ENCODE data around the gene NHERF1.

The NHERF1 gene

GRCh38 chr17:74723891-74724290 lies 24.5 kb upstream of the NHERF1 start:
- DNase-seq (ENCODE audit: low read depth) = no peak
- H3K4me3 ChIP-seq (ENCODE audit: control insufficient read depth, low read depth, low read length) = no peak overlapping the region
- TF ChIP-seq CTCF (IDR thresholded peaks at IDR 0.05; ENCODE audit: control insufficient read depth, insufficient read depth, low read depth, low read length, missing control alignments) = no peak

GRCh38 chr17:74725111-74725510 lies 23.3 kb upstream of the NHERF1 start:
- DNase-seq (ENCODE audit: low read depth) = no peak
- no peak for TF ChIP-seq CTCF (IDR thresholded peaks at IDR 0.05; ENCODE audit: control insufficient read depth, insufficient read depth, low read depth, low read length, missing control alignments)
- no peak overlapping the region for H3K4me3 ChIP-seq (ENCODE audit: control insufficient read depth, low read depth, low read length)

GRCh38 chr17:74728033-74728701 lies 20.3 kb upstream of the NHERF1 start:
- no peak for DNase-seq (ENCODE audit: low read depth)
- no peak overlapping the region for H3K4me3 ChIP-seq (ENCODE audit: control insufficient read depth, low read depth, low read length)
- no peak for TF ChIP-seq CTCF (IDR thresholded peaks at IDR 0.05; ENCODE audit: control insufficient read depth, insufficient read depth, low read depth, low read length, missing control alignments)

- no peak overlapping the region for H3K4me3 ChIP-seq (ENCODE audit: control insufficient read depth, low read depth, low read length)
- no peak for DNase-seq (ENCODE audit: low read depth)
- no peak for TF ChIP-seq CTCF (IDR thresholded peaks at IDR 0.05; ENCODE audit: control insufficient read depth, insufficient read depth, low read depth, low read length, missing control alignments)
Measured at GRCh38 chr17:74728702-74729075, 19.7 kb upstream of the NHERF1 start.

GRCh38 chr17:74729368-74729767 lies 19.1 kb upstream of the NHERF1 start:
- no peak overlapping the region for H3K4me3 ChIP-seq (ENCODE audit: control insufficient read depth, low read depth, low read length)
- TF ChIP-seq CTCF (IDR thresholded peaks at IDR 0.05; ENCODE audit: control insufficient read depth, insufficient read depth, low read depth, low read length, missing control alignments) = no peak
- DNase-seq (ENCODE audit: low read depth) = no peak

- H3K4me3 ChIP-seq (ENCODE audit: control insufficient read depth, low read depth, low read length) = no peak overlapping the region
- no peak for DNase-seq (ENCODE audit: low read depth)
- no peak for TF ChIP-seq CTCF (IDR thresholded peaks at IDR 0.05; ENCODE audit: control insufficient read depth, insufficient read depth, low read depth, low read length, missing control alignments)
Measured at GRCh38 chr17:74729866-74730265, 18.6 kb upstream of the NHERF1 start.
